ENCODE data around the gene TNFSF8. TPM values are rescaled to one million over a fixed set of nuclear protein-coding genes. Genes with fewer than 3 reads are reported as not detected.
A peak's percentile ranks its signal among the peaks of the same experiment; 100 is the strongest.

TNFSF8 gene
- total and polyA plus RNA-seq, 11 donors = 0.25 to 4.9 (median 0.74) TPM; not detected in 1

DNA sequence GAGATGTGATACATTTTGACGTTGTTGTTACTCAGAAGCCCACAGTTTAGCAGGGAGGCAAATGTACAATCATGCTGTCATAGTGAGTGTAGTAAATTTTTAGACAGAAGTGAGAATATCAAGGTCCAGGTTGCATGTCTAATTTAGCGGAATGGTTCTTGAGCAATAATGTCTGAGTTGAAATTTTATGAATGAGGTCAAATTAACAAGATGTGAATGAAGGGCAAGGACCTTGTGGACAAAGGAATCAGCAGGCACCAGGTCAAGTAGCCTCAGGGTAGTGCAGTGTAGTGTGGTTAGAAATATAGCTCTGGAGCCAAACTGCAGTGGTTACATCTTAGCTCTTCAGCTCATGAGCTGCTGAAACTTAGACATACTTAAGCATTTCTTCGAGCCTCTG lies 36.2 kb downstream of the TNFSF8 start:
- intact Hi-C loops (cut with DNase I) = no loop called here
- Histone ChIP-seq H3K9me3 (peaks cover 0 to 15% (median 0%) of the 10 kb centered on the region in 12 donors), H3K4me3 (no peak overlapping the region), H3K4me1 (peaks cover 0 to 61% (median 10%) of the 10 kb centered on the region in 12 donors), H3K36me3 (no peaks in the 10 kb centered on the region), H3K27ac (peak overlapping the region in 3 of 12 donors; percentile 9 to 51 (median 33)), H3K27me3 (no peaks in the 10 kb centered on the region)
- ATAC-seq = no peak
- no peak for DNase-seq
- TF ChIP-seq, protein P1, sequence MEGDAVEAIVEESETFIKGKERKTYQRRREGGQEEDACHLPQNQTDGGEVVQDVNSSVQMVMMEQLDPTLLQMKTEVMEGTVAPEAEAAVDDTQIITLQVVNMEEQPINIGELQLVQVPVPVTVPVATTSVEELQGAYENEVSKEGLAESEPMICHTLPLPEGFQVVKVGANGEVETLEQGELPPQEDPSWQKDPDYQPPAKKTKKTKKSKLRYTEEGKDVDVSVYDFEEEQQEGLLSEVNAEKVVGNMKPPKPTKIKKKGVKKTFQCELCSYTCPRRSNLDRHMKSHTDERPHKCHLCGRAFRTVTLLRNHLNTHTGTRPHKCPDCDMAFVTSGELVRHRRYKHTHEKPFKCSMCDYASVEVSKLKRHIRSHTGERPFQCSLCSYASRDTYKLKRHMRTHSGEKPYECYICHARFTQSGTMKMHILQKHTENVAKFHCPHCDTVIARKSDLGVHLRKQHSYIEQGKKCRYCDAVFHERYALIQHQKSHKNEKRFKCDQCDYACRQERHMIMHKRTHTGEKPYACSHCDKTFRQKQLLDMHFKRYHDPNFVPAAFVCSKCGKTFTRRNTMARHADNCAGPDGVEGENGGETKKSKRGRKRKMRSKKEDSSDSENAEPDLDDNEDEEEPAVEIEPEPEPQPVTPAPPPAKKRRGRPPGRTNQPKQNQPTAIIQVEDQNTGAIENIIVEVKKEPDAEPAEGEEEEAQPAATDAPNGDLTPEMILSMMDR (IDR thresholded peaks at IDR 0.05) = no peak
- no peak for TF ChIP-seq POLR2A (IDR thresholded peaks at IDR 0.05)
- 59 to 76% (median 70%) methylated on average over 3 of the region's 3 CpGs for WGBS, 4 donors

DNA sequence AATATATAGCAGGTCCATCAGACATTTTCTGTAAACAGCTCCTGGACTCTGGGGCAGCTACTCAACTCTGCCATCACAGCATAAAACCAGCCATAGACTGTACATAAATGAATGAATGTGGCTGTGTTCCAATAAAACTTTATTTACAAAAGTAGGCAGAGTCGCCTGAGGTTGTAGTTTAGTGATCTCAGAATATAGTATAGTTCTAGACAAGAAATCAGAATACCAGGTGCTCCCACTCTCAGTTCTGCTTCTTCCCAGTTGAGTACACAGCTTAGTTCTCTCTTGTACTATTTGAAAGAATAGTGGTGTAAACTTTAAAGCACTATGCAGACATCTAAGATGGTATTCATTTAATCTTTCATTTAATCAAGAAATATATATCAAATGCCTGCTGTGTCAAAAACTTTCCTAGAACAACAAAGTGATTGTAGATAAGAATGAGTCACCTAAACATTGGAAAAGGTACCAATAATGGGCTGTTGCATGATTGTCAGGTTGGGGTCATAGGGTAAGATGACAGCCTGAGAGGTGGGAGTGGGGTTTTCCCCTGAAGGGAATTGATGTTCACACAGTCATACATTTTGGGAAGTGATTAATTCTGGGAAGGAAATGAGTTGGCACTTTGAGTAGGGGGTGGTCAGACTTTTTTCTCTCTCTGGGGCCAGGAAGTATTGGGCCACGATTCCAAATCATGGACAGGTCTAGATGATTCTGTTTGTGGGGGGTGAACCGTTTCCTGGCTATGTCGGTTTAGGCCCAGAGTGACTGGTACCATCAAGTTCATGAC lies 37.0 kb downstream of the TNFSF8 start:
- ATAC-seq = no peak
- Histone ChIP-seq H3K4me3 (no peak overlapping the region), H3K36me3 (no peaks in the 10 kb centered on the region), H3K9me3 (peaks cover 0 to 15% (median 0%) of the 10 kb centered on the region in 12 donors), H3K4me1 (peaks cover 0 to 54% (median 10%) of the 10 kb centered on the region in 12 donors), H3K27me3 (no peaks in the 10 kb centered on the region), H3K27ac (no peak overlapping the region)
- TF ChIP-seq, protein P1 (IDR thresholded peaks at IDR 0.05) = no peak
- TF ChIP-seq POLR2A (IDR thresholded peaks at IDR 0.05) = no peak
- WGBS, 4 donors = 76 to 84% (median 82%) methylated on average over 4 of the region's 4 CpGs
- intact Hi-C loops (cut with DNase I) = no loop called here
- no peak for DNase-seq

DNA sequence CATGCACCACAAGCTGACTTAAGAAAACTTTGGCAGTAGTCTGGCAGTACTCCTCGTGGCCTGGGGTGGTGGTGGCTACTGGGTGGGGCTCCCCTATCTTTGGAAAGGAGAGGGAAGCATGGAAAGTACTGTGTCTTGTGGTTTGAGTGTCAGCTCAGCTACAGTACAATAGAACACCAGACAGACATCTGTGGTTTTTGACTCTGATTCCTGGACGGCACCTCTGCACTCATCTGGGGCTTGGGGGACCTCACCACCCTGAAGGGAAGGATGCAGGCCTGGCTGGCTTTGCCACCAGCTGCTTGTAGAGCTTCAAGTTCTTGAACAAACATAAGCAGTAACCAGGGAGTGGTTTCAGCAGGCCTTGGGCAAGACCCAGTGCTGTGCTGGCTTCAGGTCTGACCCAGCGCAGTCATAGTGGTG lies 40.6 kb downstream of the TNFSF8 start:
- 73 to 90% (median 82%) methylated on average over 3 of the region's 3 CpGs for WGBS, 4 donors
- Histone ChIP-seq H3K27me3 (no peaks in the 10 kb centered on the region), H3K4me3 (no peak overlapping the region), H3K36me3 (no peaks in the 10 kb centered on the region), H3K4me1 (peaks cover 0 to 28% (median 3%) of the 10 kb centered on the region in 12 donors), H3K27ac (no peak overlapping the region), H3K9me3 (peaks cover 0 to 22% (median 2%) of the 10 kb centered on the region in 12 donors)
- ATAC-seq (peak in 1 of 4 donors; percentile 46), DNase-seq (no peak)
- intact Hi-C loops (cut with DNase I) = no loop called here
- TF ChIP-seq, protein P1 (IDR thresholded peaks at IDR 0.05) = no peak
- TF ChIP-seq POLR2A (IDR thresholded peaks at IDR 0.05) = no peak

DNA sequence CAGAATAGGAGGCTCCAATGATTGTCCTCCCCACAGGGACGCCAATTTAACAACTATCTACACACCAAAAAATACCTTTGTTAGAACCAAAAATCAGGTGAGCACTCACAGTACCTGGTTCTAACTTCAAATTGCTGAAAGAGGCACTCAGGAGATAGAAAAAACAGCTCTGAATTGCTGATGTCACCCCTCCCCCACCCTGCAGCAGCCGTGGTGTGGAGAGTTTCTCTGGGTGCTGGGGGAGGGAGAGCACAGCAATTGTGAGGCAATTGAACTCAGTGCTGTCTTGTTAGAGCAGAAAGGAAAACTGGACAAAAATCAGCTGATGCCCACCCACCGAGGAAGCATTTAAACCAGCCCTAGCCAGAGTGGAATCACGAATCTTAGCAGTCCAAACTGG lies 41.8 kb downstream of the TNFSF8 start:
- no peak for ATAC-seq
- DNase-seq = no peak
- intact Hi-C loops (cut with DNase I) = no loop called here
- Histone ChIP-seq H3K4me3 (no peak overlapping the region), H3K36me3 (no peaks in the 10 kb centered on the region), H3K27ac (no peak overlapping the region), H3K9me3 (peaks cover 0 to 22% (median 3%) of the 10 kb centered on the region in 12 donors), H3K4me1 (peaks cover 0 to 16% (median 0%) of the 10 kb centered on the region in 12 donors), H3K27me3 (no peaks in the 10 kb centered on the region)
- WGBS, 4 donors = 64 to 67% (median 66%) methylated on average over 4 of the region's 4 CpGs
- TF ChIP-seq POLR2A (IDR thresholded peaks at IDR 0.05) = no peak
- TF ChIP-seq, protein P1 (IDR thresholded peaks at IDR 0.05) = no peak

All from heart left ventricle (tissue), 16 donors.